ENCODE measurements around the gene ZBTB22.

DNA sequence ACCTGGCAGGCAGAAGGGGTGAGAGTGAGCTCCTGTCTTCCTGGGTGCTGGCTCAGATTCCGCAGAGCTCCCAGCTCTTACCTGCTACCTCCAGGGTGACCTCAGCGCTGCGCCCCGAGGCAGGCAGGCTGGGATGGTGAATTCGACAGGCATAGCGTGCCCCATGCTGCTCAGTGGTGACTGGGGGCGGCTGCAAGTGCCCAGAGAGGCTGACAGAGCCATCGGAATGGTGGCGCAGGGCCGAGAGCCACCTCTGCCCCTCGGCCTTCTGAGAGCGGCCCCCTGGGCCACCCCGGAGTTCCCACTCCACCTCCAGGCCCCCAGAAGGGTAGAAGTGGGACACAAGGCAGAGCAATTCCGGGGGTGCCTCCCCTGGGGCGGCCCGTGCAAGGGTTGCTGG is 13.3 kb downstream of the ZBTB22 start:
- TF ChIP-seq, protein P1, sequence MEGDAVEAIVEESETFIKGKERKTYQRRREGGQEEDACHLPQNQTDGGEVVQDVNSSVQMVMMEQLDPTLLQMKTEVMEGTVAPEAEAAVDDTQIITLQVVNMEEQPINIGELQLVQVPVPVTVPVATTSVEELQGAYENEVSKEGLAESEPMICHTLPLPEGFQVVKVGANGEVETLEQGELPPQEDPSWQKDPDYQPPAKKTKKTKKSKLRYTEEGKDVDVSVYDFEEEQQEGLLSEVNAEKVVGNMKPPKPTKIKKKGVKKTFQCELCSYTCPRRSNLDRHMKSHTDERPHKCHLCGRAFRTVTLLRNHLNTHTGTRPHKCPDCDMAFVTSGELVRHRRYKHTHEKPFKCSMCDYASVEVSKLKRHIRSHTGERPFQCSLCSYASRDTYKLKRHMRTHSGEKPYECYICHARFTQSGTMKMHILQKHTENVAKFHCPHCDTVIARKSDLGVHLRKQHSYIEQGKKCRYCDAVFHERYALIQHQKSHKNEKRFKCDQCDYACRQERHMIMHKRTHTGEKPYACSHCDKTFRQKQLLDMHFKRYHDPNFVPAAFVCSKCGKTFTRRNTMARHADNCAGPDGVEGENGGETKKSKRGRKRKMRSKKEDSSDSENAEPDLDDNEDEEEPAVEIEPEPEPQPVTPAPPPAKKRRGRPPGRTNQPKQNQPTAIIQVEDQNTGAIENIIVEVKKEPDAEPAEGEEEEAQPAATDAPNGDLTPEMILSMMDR (IDR thresholded peaks at IDR 0.05) = no peak
- TF ChIP-seq EZH2 (IDR thresholded peaks at IDR 0.05) (no peak), EZH2phosphoT487 (IDR thresholded peaks at IDR 0.05) (no peak)

Measured in neural progenitor cell (in vitro differentiated cells).